Measurements from ENCODE around the gene ZNF555. TPM values are rescaled to one million over a fixed set of nuclear protein-coding genes. Genes with fewer than 3 reads are reported as not detected.

The ZNF555 gene
- total and polyA plus RNA-seq, 2 of the 13 experiments (the other 11 are each of a cell fraction or from before 2014, with no cell fraction given) = 5.0 to 8.0 TPM

DNA sequence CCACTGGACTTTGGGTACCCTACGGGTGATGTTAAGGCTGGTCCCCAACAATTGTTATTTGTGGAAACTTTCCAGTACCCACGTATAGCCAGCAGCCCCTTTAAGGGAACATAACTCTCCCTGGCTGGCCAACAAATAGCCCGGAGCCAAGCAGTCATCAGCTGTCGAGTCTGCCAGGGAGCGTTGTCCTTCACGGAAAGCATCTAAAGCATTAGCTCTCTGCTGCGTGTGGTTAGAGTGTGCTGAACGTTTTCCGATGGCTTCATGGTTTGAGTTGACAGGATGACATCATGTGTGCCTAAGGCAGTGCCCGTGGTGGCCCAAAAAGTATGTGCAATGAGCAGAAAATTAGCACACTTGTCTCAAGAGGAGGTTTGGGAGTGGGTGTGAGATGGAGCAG is 22.5 kb downstream of the ZNF555 start:
- no peaks in the 10 kb centered on the region for H3K36me3 ChIP-seq (replicated peaks in 1 of 2; ENCODE audit: control insufficient read depth in 1 of 2, insufficient read depth in 2 of 2, low read length in 2 of 2)
- H3K79me2 ChIP-seq (ENCODE audit: insufficient read depth, low read length) = peaks cover 14% of the 10 kb centered on the region
- DNase-seq (ENCODE audit: low spot score) = no peak
- in situ Hi-C loops (cut with HindIII; ENCODE audit: extremely low pct_ligation_motif_present, low pct_unique_long_range_greater_than_20kb) (no loop called here), intact Hi-C loops (cut with micrococcal nuclease; ENCODE audit: unreplicated experiment) (no loop called here)
- H3K27me3 ChIP-seq (ENCODE audit: control insufficient read depth in 1 of 2, insufficient read depth in 2 of 2, low read length in 2 of 2) = no peaks in the 10 kb centered on the region
- H3K4me3 ChIP-seq (replicated peaks in 1 of 3; ENCODE audit: insufficient read depth in 1 of 3, low read depth in 2 of 3, low read length in 3 of 3) = no peak overlapping the region
- ChIA-PET CTCF (ENCODE audit: low intra/inter-chr PET ratio, low total read pairs) (no interaction called here), POLR2A (interaction anchor here (0.7 kb wide), 1 partner anchor 28 kb away, joined by 4 read pairs; no protein-coding TSS in a partner anchor)
- no peak overlapping the region for H3K27ac ChIP-seq (ENCODE audit: extremely low read length, insufficient read depth, low read length)
- H4K20me1 ChIP-seq (ENCODE audit: insufficient read depth, low read length) = no peaks in the 10 kb centered on the region
- no peaks in the 10 kb centered on the region for H3K9me3 ChIP-seq (ENCODE audit: low read length)
- H3K4me2 ChIP-seq (ENCODE audit: low read depth, low read length) = no peak overlapping the region
- peaks cover 27% of the 10 kb centered on the region for H3K4me1 ChIP-seq (ENCODE audit: insufficient read depth, low read length)
- no peak overlapping the region for H2AFZ ChIP-seq (ENCODE audit: low read length)
- FAIRE-seq = no peak
- no peak for ATAC-seq
- 55% methylated on average over 10 of the region's 10 CpGs for WGBS (ENCODE audit: low lambda C conversion rate)
- TF ChIP-seq ATF7 (IDR thresholded peaks at IDR 0.05) (0 out of 2 replicates have a peak, but pooled peaks have one; percentile 27), ATF7 (CRISPR knock-in tag; IDR thresholded peaks at IDR 0.05) (no peak), NR1H2 (CRISPR knock-in tag; IDR thresholded peaks at IDR 0.05; ENCODE audit: borderline replicate concordance, low read depth) (no peak), IRF2 (CRISPR knock-in tag; IDR thresholded peaks at IDR 0.05) (no peak)
- no TSS peak for BruUV-seq (replicated peaks)
- H3K9ac ChIP-seq (ENCODE audit: insufficient read depth, low read depth, low read length) = no peak overlapping the region

- FAIRE-seq = peak; percentile 4
- Histone ChIP-seq H3K36me3 (replicated peaks in 1 of 2; ENCODE audit: control insufficient read depth in 1 of 2, insufficient read depth in 2 of 2, low read length in 2 of 2) (no peaks in the 10 kb centered on the region), H3K9me3 (ENCODE audit: low read length) (no peaks in the 10 kb centered on the region), H3K4me2 (ENCODE audit: low read depth, low read length) (peak overlapping the region; percentile 93), H3K4me1 (ENCODE audit: insufficient read depth, low read length) (peaks cover 41% of the 10 kb centered on the region), H3K27me3 (ENCODE audit: control insufficient read depth in 1 of 2, insufficient read depth in 2 of 2, low read length in 2 of 2) (no peaks in the 10 kb centered on the region), H3K9ac (ENCODE audit: insufficient read depth, low read depth, low read length) (peak overlapping the region; percentile 58), H4K20me1 (ENCODE audit: insufficient read depth, low read length) (no peaks in the 10 kb centered on the region), H2AFZ (ENCODE audit: low read length) (peak overlapping the region; percentile 62), H3K79me2 (ENCODE audit: insufficient read depth, low read length) (peaks cover 25% of the 10 kb centered on the region), H3K27ac (ENCODE audit: extremely low read length, insufficient read depth, low read length) (peak overlapping the region; percentile 67), H3K4me3 (replicated peaks in 1 of 3; ENCODE audit: insufficient read depth in 1 of 3, low read depth in 2 of 3, low read length in 3 of 3) (peak overlapping the region; percentile 42 to 94 (median 68))
- ATAC-seq = no peak
- DNase-seq (ENCODE audit: low spot score) = peak; percentile 49
- CTCF ChIA-PET (ENCODE audit: low intra/inter-chr PET ratio, low total read pairs) = no interaction called here
- 1% methylated on average over 12 of the region's 12 CpGs for WGBS (ENCODE audit: low lambda C conversion rate)
- POLR2A ChIA-PET = interaction anchor here (0.9 to 3.1 kb wide), 9 partner anchors 22 to 217 kb away, joined by 3 to 49 read pairs (median 8); partner anchors contain the start of genes THOP1, ZNF554, ZNF555 and ZNF57
- no TSS peak for BruUV-seq (replicated peaks)
- intact Hi-C loops (cut with micrococcal nuclease; ENCODE audit: unreplicated experiment) (loop anchor here (2.0 kb wide), 1 partner anchor 47 kb away; the partner anchor contains the start of gene ZNF554), in situ Hi-C loops (cut with HindIII; ENCODE audit: extremely low pct_ligation_motif_present, low pct_unique_long_range_greater_than_20kb) (no loop called here)
- TF ChIP-seq RAD51 (IDR thresholded peaks at IDR 0.05; ENCODE audit: borderline replicate concordance) = no peak
- 0 out of 2 replicates have a peak, but pooled peaks have one; percentile 9 for TF ChIP-seq ZNF292 (CRISPR knock-in tag; IDR thresholded peaks at IDR 0.05; ENCODE audit: borderline replicate concordance, low read depth)
- TF ChIP-seq THAP11 (CRISPR knock-in tag; IDR thresholded peaks at IDR 0.05) = 0 out of 2 replicates have a peak, but pooled peaks have one; percentile 30
- TF ChIP-seq, protein P1, sequence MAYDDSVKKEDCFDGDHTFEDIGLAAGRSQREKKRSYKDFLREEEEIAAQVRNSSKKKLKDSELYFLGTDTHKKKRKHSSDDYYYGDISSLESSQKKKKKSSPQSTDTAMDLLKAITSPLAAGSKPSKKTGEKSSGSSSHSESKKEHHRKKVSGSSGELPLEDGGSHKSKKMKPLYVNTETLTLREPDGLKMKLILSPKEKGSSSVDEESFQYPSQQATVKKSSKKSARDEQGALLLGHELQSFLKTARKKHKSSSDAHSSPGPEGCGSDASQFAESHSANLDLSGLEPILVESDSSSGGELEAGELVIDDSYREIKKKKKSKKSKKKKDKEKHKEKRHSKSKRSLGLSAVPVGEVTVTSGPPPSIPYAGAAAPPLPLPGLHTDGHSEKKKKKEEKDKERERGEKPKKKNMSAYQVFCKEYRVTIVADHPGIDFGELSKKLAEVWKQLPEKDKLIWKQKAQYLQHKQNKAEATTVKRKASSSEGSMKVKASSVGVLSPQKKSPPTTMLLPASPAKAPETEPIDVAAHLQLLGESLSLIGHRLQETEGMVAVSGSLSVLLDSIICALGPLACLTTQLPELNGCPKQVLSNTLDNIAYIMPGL (CRISPR knock-in tag; IDR thresholded peaks at IDR 0.05; ENCODE audit: borderline replicate concordance in 1 of 2, low read depth in 1 of 2) = no peak
- TF ChIP-seq ARID5B (CRISPR knock-in tag; IDR thresholded peaks at IDR 0.05) = peak; percentile 17; the same call in 1 of the 2 replicates
- TF ChIP-seq PCBP2 (optimal IDR thresholded peaks at IDR 0.05; ENCODE audit: low read depth, low read length, poor library complexity, severe bottlenecking) = no peak
- peak; percentile 31; the same call in 1 of the 2 replicates for TF ChIP-seq SAP130 (CRISPR knock-in tag; IDR thresholded peaks at IDR 0.05; ENCODE audit: low read depth)
Measured at GRCh38 chr19:2865334-2866100, 24.2 kb downstream of the ZNF555 start.
